Colonic mucosa (tissue), 4 donors: ENCODE data around the gene DMD. TPM values are rescaled to one million over a fixed set of nuclear protein-coding genes. Genes with fewer than 3 reads are reported as not detected.

Experiments
- DNase-seq: peaks from one replicate; pipeline ENCODE4 v3.0.0-alpha.2; 2020
- H3K27ac ChIP-seq: fragments of 200-600 bp; one replicate; pipeline ENCODE4 v1.8.0; 2021
- H3K27me3 ChIP-seq: fragments of 200-600 bp; one replicate; pipeline ENCODE4 v1.8.0; 2021
- H3K36me3 ChIP-seq: fragments of 200-600 bp; one replicate; pipeline ENCODE4 v1.8.0; 2021
- H3K4me1 ChIP-seq: fragments of 200-600 bp; one replicate; pipeline ENCODE4 v1.8.0; 2021; ENCODE audit warnings: mild to moderate bottlenecking
- H3K4me3 ChIP-seq: fragments of 200-600 bp; one replicate; pipeline ENCODE4 v1.8.0; 2021
- H3K9ac ChIP-seq, 2 donors: one replicate each; pipeline ENCODE4 v1.7.0; 2013; ENCODE audit warnings: control low read depth in 2 of 2, low read depth in 2 of 2, low read length in 2 of 2
- H3K9me3 ChIP-seq: fragments of 200-600 bp; one replicate; pipeline ENCODE4 v1.8.0; 2021
- CTCF ChIP-seq: fragments of 200-600 bp; IDR thresholded peaks from one replicate; pipeline ENCODE4 v1.8.0; 2022; ENCODE audit warnings: antibody characterized with exemption, mild to moderate bottlenecking
- intact Hi-C: fragments of 100-400 bp; cut with DNase I; formaldehyde crosslinking; loops from one replicate; pipeline ENCODE4 v1.14.1; 2022
- total RNA-seq, 2 donors: library from RNA; stranded (reverse); fragmentation: NEBNext Ultra II Directional in 1 of 2; extraction: Animal tissue kit (Norgen Biotek cat#: 25700) in 1 of 2; gene quantifications; one replicate each; pipeline ENCODE4 v1.2.1, GENCODE V29; 2021
- donor health status: healthy.
- donor health status: DM: no; HTN: no; CAD: no.
- donor health status: DM: no; HTN: no; CAD: no.

DMD gene
- total RNA-seq, 2 donors from 2014 or later: 7.3 to 24.5 TPM

DNA sequence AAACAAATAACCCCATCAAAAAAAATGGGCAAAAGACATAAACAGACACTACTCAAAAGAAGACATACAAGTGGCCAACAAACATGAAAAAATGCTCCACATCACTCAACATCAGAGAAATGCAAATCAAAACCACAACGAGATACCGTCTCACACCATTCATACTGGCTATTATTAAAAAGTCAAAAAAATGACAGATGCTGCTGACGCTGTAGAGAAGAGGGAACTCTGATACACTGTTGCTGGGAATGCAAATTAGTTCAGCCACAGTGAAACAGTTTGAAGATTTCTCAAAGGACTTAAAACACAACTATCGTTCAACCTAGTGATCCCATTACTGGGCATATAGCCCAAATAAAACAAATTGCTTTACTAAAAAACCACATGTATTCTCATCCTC is 1468.3 kb downstream of the DMD start:
- TF ChIP-seq CTCF: no peak
- Histone ChIP-seq H3K27ac (no peak overlapping the region), H3K9me3 (no peaks in the 10 kb centered on the region), H3K4me3 (no peak overlapping the region), H3K4me1 (no peaks in the 10 kb centered on the region), H3K27me3 (no peaks in the 10 kb centered on the region), H3K9ac (no peak overlapping the region), H3K36me3 (no peaks in the 10 kb centered on the region)
- intact Hi-C loops: no loop called here
- no peak for DNase-seq

DNA sequence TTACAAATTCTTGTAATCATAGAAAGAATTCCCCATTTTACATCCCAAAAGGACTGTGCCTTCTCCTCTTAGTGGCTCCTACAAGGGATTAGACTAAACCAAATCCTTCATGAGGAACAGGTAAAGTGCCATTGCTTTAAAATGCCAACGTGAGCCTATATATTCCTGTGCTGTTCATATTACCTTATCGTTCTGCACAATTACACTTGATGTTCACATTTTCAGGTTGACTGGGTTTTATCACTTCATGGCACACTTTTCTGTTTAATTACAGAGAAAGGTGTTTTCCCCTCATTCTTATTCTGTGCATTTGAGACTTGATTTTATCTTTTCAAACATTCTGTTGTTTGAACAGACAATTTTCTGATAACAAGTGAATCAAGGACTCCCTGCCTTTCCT is 1493.9 kb downstream of the DMD start:
- Histone ChIP-seq H3K9me3 (no peaks in the 10 kb centered on the region), H3K4me1 (no peaks in the 10 kb centered on the region), H3K4me3 (no peak overlapping the region), H3K9ac (no peak overlapping the region), H3K27me3 (no peaks in the 10 kb centered on the region), H3K36me3 (no peaks in the 10 kb centered on the region), H3K27ac (no peak overlapping the region)
- TF ChIP-seq CTCF: no peak
- intact Hi-C loops: no loop called here
- DNase-seq: no peak

DNA sequence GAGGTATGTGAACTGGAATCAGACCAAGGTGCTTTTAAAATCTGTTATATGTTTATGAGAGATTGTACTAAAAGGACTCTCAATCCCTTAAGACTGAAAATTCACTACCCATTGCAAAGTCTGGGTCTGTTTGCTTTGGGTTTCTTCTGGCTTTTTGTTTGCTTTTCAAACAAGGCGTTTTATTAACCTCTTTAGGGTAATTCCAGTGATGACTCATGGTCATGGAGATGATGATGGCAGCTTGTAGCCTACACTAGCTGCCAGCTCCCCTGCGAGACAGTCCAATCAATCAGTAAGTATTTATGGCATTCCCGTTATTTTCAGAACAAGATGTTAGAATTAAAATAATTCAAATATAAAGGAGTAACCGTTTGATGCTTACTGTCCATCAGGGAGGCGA is 1495.7 kb downstream of the DMD start:
- intact Hi-C loops: no loop called here
- Histone ChIP-seq H3K36me3 (no peaks in the 10 kb centered on the region), H3K4me3 (no peak overlapping the region), H3K9me3 (no peaks in the 10 kb centered on the region), H3K9ac (no peak overlapping the region), H3K4me1 (no peaks in the 10 kb centered on the region), H3K27me3 (no peaks in the 10 kb centered on the region), H3K27ac (no peak overlapping the region)
- no peak for TF ChIP-seq CTCF
- DNase-seq: no peak

- Histone ChIP-seq H3K27ac (no peak overlapping the region), H3K27me3 (no peaks in the 10 kb centered on the region), H3K4me1 (no peaks in the 10 kb centered on the region), H3K4me3 (no peak overlapping the region), H3K36me3 (no peaks in the 10 kb centered on the region), H3K9ac (no peak overlapping the region), H3K9me3 (no peaks in the 10 kb centered on the region)
- no peak for TF ChIP-seq CTCF
- no peak for DNase-seq
- intact Hi-C loops: no loop called here
Observed at GRCh38 chrX:31714797-31715196, 1496.6 kb downstream of the DMD start.

DNA sequence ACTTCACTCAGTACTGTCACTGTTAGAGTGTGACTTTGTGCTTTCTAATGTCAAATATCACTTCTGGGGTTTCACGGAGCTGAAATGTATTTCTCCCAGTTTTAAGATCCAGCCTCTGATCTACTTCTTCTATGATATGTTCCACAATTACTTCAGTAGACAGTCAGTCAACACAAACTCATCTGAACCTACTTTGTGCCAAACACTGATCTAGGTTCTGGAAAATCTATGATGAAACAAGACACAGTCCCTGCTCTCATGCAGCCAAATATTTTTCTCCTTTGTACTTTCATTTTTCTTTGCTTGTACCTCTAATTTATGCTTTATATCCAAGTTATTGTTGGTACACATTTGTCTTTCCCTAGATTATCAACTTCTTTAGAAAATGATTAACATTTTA is 1498.2 kb downstream of the DMD start:
- TF ChIP-seq CTCF: no peak
- H3K27ac ChIP-seq: no peak overlapping the region
- intact Hi-C loops: no loop called here

DNA sequence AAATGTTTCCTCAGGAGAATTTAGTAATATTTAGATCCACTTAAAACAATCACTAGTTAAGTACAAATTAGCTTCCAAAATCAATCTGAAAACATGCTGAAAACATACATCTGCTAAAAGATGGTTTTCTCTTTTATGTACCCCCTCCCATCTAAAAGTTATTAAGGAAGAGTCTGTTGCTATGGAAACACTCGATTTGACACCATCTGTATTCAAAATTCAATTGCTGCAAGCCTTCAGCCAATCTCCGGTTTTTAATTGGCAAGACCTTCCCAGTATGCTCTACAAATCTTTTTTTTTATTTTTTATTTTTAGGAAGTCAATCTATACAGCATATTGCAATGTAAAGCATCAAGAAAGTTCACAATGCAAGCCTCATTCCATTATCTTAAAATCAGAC is 1500.2 kb downstream of the DMD start:
- no peaks in the 10 kb centered on the region for H3K4me1 ChIP-seq
- H3K9me3 ChIP-seq: no peaks in the 10 kb centered on the region
- TF ChIP-seq CTCF: no peak
- H3K27me3 ChIP-seq: no peaks in the 10 kb centered on the region
- no peak for DNase-seq
- no peak overlapping the region for H3K27ac ChIP-seq
- no peak overlapping the region for H3K9ac ChIP-seq
- intact Hi-C loops: no loop called here
- no peak overlapping the region for H3K4me3 ChIP-seq
- H3K36me3 ChIP-seq: no peaks in the 10 kb centered on the region

More for the DNA sequence above, 1498.2 kb downstream of the DMD start:
- no peak overlapping the region for H3K9ac ChIP-seq
- no peaks in the 10 kb centered on the region for H3K27me3 ChIP-seq
- H3K36me3 ChIP-seq: no peaks in the 10 kb centered on the region
- H3K4me1 ChIP-seq: no peaks in the 10 kb centered on the region
- no peak for DNase-seq
- no peaks in the 10 kb centered on the region for H3K9me3 ChIP-seq
- H3K4me3 ChIP-seq: no peak overlapping the region
